ENCODE results near the gene DAAM1. TPM values are rescaled to one million over a fixed set of nuclear protein-coding genes. Genes with fewer than 3 reads are reported as not detected.
A peak's percentile ranks its signal among the peaks of the same experiment; 100 is the strongest.

DAAM1 gene
- total RNA-seq, 1 donor, result 22.0 TPM

GRCh38 chr14:59190372-59190771, 1.9 kb downstream of the DAAM1 start:
- peak overlapping the region; percentile 88 for H3K4me3 ChIP-seq (ENCODE audit: low read depth, low read length)
- no peak for DNase-seq (ENCODE audit: low read depth)
- no peak for TF ChIP-seq CTCF (IDR thresholded peaks at IDR 0.05; ENCODE audit: insufficient read depth, low read depth, low read length)

- TF ChIP-seq CTCF (IDR thresholded peaks at IDR 0.05; ENCODE audit: insufficient read depth, low read depth, low read length), result no peak
- DNase-seq (ENCODE audit: low read depth), result no peak
- H3K4me3 ChIP-seq (ENCODE audit: low read depth, low read length), result no peak overlapping the region
Measured at GRCh38 chr14:59195912-59196311, 7.4 kb downstream of the DAAM1 start.

- peak; percentile 65 for DNase-seq (ENCODE audit: low read depth)
- TF ChIP-seq CTCF (IDR thresholded peaks at IDR 0.05; ENCODE audit: insufficient read depth, low read depth, low read length), result no peak
- H3K4me3 ChIP-seq (ENCODE audit: low read depth, low read length), result no peak overlapping the region
Measured at GRCh38 chr14:59197695-59198262, 9.3 kb downstream of the DAAM1 start.

- peak; percentile 13 for TF ChIP-seq CTCF (IDR thresholded peaks at IDR 0.05; ENCODE audit: insufficient read depth, low read depth, low read length)
- DNase-seq (ENCODE audit: low read depth), result no peak
- no peak overlapping the region for H3K4me3 ChIP-seq (ENCODE audit: low read depth, low read length)
Measured at GRCh38 chr14:59199205-59199604, 10.7 kb downstream of the DAAM1 start.

GRCh38 chr14:59199614-59200013, 11.1 kb downstream of the DAAM1 start:
- TF ChIP-seq CTCF (IDR thresholded peaks at IDR 0.05; ENCODE audit: insufficient read depth, low read depth, low read length), result no peak
- H3K4me3 ChIP-seq (ENCODE audit: low read depth, low read length), result no peak overlapping the region
- no peak for DNase-seq (ENCODE audit: low read depth)

- no peak for DNase-seq (ENCODE audit: low read depth)
Measured at GRCh38 chr14:59200195-59200594, 11.7 kb downstream of the DAAM1 start.

More at GRCh38 chr14:59200195-59200594, 11.7 kb downstream of the DAAM1 start:
- no peak for TF ChIP-seq CTCF (IDR thresholded peaks at IDR 0.05; ENCODE audit: insufficient read depth, low read depth, low read length)
- H3K4me3 ChIP-seq (ENCODE audit: low read depth, low read length), result no peak overlapping the region
